COLO668 (cell line): ENCODE results near the gene VWA3B.
A peak's percentile ranks its signal among the peaks of the same experiment; 100 is the strongest.

Experiments
- DNase-seq: peaks from one replicate; lab custom pipeline; 2025; ENCODE audit not compliant: unreplicated experiment; lab: John Stamatoyannopoulos, UW

The VWA3B gene

GRCh38 chr2:98172150-98172765, 85.3 kb downstream of the VWA3B start:
- DNase-seq, result no peak

GRCh38 chr2:98172951-98173350, 86.0 kb downstream of the VWA3B start:
- no peak for DNase-seq

GRCh38 chr2:98175811-98176210, 88.8 kb downstream of the VWA3B start:
- DNase-seq, result peak; percentile 44

- DNase-seq, result no peak
These were observed 90.3 kb downstream of the VWA3B start for GRCh38 chr2:98177286-98177685.

- no peak for DNase-seq
These were observed 91.0 kb downstream of the VWA3B start for GRCh38 chr2:98177986-98178385.

- DNase-seq, result no peak
These were observed 93.5 kb downstream of the VWA3B start for GRCh38 chr2:98180456-98180855.

- no peak for DNase-seq
These were observed 94.4 kb downstream of the VWA3B start for GRCh38 chr2:98181346-98181745.

GRCh38 chr2:98185801-98186200, 98.8 kb downstream of the VWA3B start:
- DNase-seq, result no peak

GRCh38 chr2:98187194-98187593, 100.2 kb downstream of the VWA3B start:
- DNase-seq, result no peak

- no peak for DNase-seq
These were observed 101.5 kb downstream of the VWA3B start for GRCh38 chr2:98188351-98189046.

- DNase-seq, result no peak
These were observed 104.9 kb downstream of the VWA3B start for GRCh38 chr2:98191883-98192282.

GRCh38 chr2:98201576-98201975, 114.6 kb downstream of the VWA3B start:
- no peak for DNase-seq

- DNase-seq, result no peak
These were observed 118.9 kb downstream of the VWA3B start for GRCh38 chr2:98205889-98206288.

GRCh38 chr2:98212092-98213000, 125.4 kb downstream of the VWA3B start:
- no peak for DNase-seq

GRCh38 chr2:98216616-98217015, 129.6 kb downstream of the VWA3B start:
- no peak for DNase-seq

- no peak for DNase-seq
These were observed 132.2 kb downstream of the VWA3B start for GRCh38 chr2:98219152-98219551.

GRCh38 chr2:98233941-98234340, 147.0 kb downstream of the VWA3B start:
- no peak for DNase-seq

GRCh38 chr2:98234776-98235175, 147.8 kb downstream of the VWA3B start:
- no peak for DNase-seq

- no peak for DNase-seq
These were observed 150.0 kb downstream of the VWA3B start for GRCh38 chr2:98236935-98237334.

- no peak for DNase-seq
These were observed 153.9 kb downstream of the VWA3B start for GRCh38 chr2:98240786-98241398.

- no peak for DNase-seq
These were observed 154.6 kb downstream of the VWA3B start for GRCh38 chr2:98241592-98241991.
